ENCODE measurements around the gene CNPY1.

The CNPY1 gene

GRCh38 chr7:155541986-155542675, 4.2 kb downstream of the CNPY1 start:
- no peaks in the 10 kb centered on the region for H3K9me3 ChIP-seq (ENCODE audit: low read length)
- H3K27ac ChIP-seq (ENCODE audit: low read depth, low read length): no peak overlapping the region
- no peaks in the 10 kb centered on the region for H3K36me3 ChIP-seq (ENCODE audit: insufficient read depth, low read length)
- H3K4me3 ChIP-seq (ENCODE audit: low read depth in 1 of 2, low read length in 2 of 2): no peak overlapping the region
- no peak overlapping the region for H3K9ac ChIP-seq (ENCODE audit: low read length)
- H3K27me3 ChIP-seq (ENCODE audit: control insufficient read depth in 1 of 2, insufficient read depth in 2 of 2, low read length in 2 of 2): peaks cover 0 to 3% of the 10 kb centered on the region in 2 donors
- H3K4me1 ChIP-seq (ENCODE audit: insufficient read depth, low read length): no peaks in the 10 kb centered on the region

- Histone ChIP-seq H3K27me3 (ENCODE audit: control insufficient read depth in 1 of 2, insufficient read depth in 2 of 2, low read length in 2 of 2) (peaks cover 0 to 3% of the 10 kb centered on the region in 2 donors), H3K4me1 (ENCODE audit: insufficient read depth, low read length) (no peaks in the 10 kb centered on the region), H3K27ac (ENCODE audit: low read depth, low read length) (no peak overlapping the region), H3K36me3 (ENCODE audit: insufficient read depth, low read length) (no peaks in the 10 kb centered on the region), H3K9me3 (ENCODE audit: low read length) (no peaks in the 10 kb centered on the region), H3K4me3 (ENCODE audit: low read depth in 1 of 2, low read length in 2 of 2) (no peak overlapping the region), H3K9ac (ENCODE audit: low read length) (no peak overlapping the region)
Measured at GRCh38 chr7:155540553-155540952, 5.8 kb downstream of the CNPY1 start.

- H3K4me3 ChIP-seq (ENCODE audit: low read depth in 1 of 2, low read length in 2 of 2): no peak overlapping the region
- no peaks in the 10 kb centered on the region for H3K9me3 ChIP-seq (ENCODE audit: low read length)
- H3K27ac ChIP-seq (ENCODE audit: low read depth, low read length): no peak overlapping the region
- no peak overlapping the region for H3K9ac ChIP-seq (ENCODE audit: low read length)
- peaks cover 10 to 23% of the 10 kb centered on the region in 2 donors for H3K27me3 ChIP-seq (ENCODE audit: control insufficient read depth in 1 of 2, insufficient read depth in 2 of 2, low read length in 2 of 2)
- no peaks in the 10 kb centered on the region for H3K36me3 ChIP-seq (ENCODE audit: insufficient read depth, low read length)
- peaks cover 7% of the 10 kb centered on the region for H3K4me1 ChIP-seq (ENCODE audit: insufficient read depth, low read length)
Measured at GRCh38 chr7:155538293-155538692, 8.1 kb downstream of the CNPY1 start.

- Histone ChIP-seq H3K9ac (ENCODE audit: low read length) (no peak overlapping the region), H3K4me3 (ENCODE audit: low read depth in 1 of 2, low read length in 2 of 2) (no peak overlapping the region), H3K36me3 (ENCODE audit: insufficient read depth, low read length) (no peaks in the 10 kb centered on the region), H3K9me3 (ENCODE audit: low read length) (no peaks in the 10 kb centered on the region), H3K4me1 (ENCODE audit: insufficient read depth, low read length) (peaks cover 12% of the 10 kb centered on the region), H3K27me3 (ENCODE audit: control insufficient read depth in 1 of 2, insufficient read depth in 2 of 2, low read length in 2 of 2) (peaks cover 27 to 37% of the 10 kb centered on the region in 2 donors), H3K27ac (ENCODE audit: low read depth, low read length) (no peak overlapping the region)
Measured at GRCh38 chr7:155536451-155536850, 9.9 kb downstream of the CNPY1 start.

GRCh38 chr7:155534691-155535090, 11.7 kb downstream of the CNPY1 start:
- peaks cover 38 to 54% of the 10 kb centered on the region in 2 donors for H3K27me3 ChIP-seq (ENCODE audit: control insufficient read depth in 1 of 2, insufficient read depth in 2 of 2, low read length in 2 of 2)
- peaks cover 12% of the 10 kb centered on the region for H3K4me1 ChIP-seq (ENCODE audit: insufficient read depth, low read length)
- H3K9ac ChIP-seq (ENCODE audit: low read length): no peak overlapping the region
- no peaks in the 10 kb centered on the region for H3K9me3 ChIP-seq (ENCODE audit: low read length)
- H3K36me3 ChIP-seq (ENCODE audit: insufficient read depth, low read length): no peaks in the 10 kb centered on the region
- no peak overlapping the region for H3K4me3 ChIP-seq (ENCODE audit: low read depth in 1 of 2, low read length in 2 of 2)
- no peak overlapping the region for H3K27ac ChIP-seq (ENCODE audit: low read depth, low read length)

DNA sequence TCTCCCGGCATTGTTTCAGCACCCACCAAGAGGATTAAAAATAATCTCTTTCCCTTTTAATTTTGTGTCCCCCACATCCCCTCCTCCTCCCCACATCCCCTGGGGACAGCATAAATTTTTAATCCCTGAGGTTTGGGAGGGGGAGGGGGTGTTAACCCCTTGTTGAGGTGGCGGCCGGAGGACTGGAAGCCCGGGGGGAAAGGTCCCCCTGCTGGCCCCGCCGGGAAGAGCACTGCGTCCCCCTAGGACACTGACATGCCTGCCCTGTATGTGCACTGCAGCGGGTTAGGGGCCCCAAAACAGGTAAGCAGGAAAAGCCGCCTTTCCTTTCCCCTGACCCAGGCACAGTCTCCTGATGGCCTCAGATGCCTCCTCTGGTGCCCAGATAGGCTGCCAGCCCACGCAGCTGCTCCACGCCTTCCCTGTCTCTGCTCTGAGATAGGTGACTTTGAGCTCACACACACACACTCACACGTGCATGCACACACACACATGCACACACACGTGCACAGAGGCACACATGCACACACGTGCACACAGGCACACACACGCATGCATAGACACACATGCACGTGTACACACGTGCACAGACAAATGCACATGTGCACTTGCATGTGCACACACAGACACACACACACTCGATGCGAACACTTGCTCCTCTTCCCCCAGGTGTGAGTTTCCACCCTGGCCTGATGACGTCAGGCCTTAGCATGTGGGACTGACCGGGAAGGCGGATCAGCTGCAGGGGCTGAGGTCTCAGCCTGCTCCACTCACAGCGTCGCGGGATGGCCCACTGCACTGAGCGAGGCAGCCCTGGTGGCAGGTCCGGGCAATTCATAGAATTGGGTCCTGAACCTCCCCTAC, 12.3 kb downstream of the CNPY1 start:
- H3K4me3 ChIP-seq (ENCODE audit: low read depth in 1 of 2, low read length in 2 of 2): peak overlapping the region in 1 of 2 donors; percentile 30

GRCh38 chr7:155533120-155533826, 13.1 kb downstream of the CNPY1 start:
- no peak overlapping the region for H3K27ac ChIP-seq (ENCODE audit: low read depth, low read length)
- peaks cover 38 to 59% of the 10 kb centered on the region in 2 donors for H3K27me3 ChIP-seq (ENCODE audit: control insufficient read depth in 1 of 2, insufficient read depth in 2 of 2, low read length in 2 of 2)
- H3K4me3 ChIP-seq (ENCODE audit: low read depth in 1 of 2, low read length in 2 of 2): peak overlapping the region; percentile 30 to 44
- H3K9ac ChIP-seq (ENCODE audit: low read length): no peak overlapping the region
- peaks cover 12% of the 10 kb centered on the region for H3K4me1 ChIP-seq (ENCODE audit: insufficient read depth, low read length)
- H3K36me3 ChIP-seq (ENCODE audit: insufficient read depth, low read length): no peaks in the 10 kb centered on the region
- no peaks in the 10 kb centered on the region for H3K9me3 ChIP-seq (ENCODE audit: low read length)

More for the DNA sequence above, 12.3 kb downstream of the CNPY1 start:
- no peaks in the 10 kb centered on the region for H3K36me3 ChIP-seq (ENCODE audit: insufficient read depth, low read length)
- no peak overlapping the region for H3K9ac ChIP-seq (ENCODE audit: low read length)
- H3K27me3 ChIP-seq (ENCODE audit: control insufficient read depth in 1 of 2, insufficient read depth in 2 of 2, low read length in 2 of 2): peaks cover 38 to 58% of the 10 kb centered on the region in 2 donors
- peaks cover 12% of the 10 kb centered on the region for H3K4me1 ChIP-seq (ENCODE audit: insufficient read depth, low read length)
- no peak overlapping the region for H3K27ac ChIP-seq (ENCODE audit: low read depth, low read length)
- no peaks in the 10 kb centered on the region for H3K9me3 ChIP-seq (ENCODE audit: low read length)

GRCh38 chr7:155532792-155533119, 13.6 kb downstream of the CNPY1 start:
- Histone ChIP-seq H3K27ac (ENCODE audit: low read depth, low read length) (no peak overlapping the region), H3K36me3 (ENCODE audit: insufficient read depth, low read length) (no peaks in the 10 kb centered on the region), H3K9me3 (ENCODE audit: low read length) (no peaks in the 10 kb centered on the region), H3K27me3 (ENCODE audit: control insufficient read depth in 1 of 2, insufficient read depth in 2 of 2, low read length in 2 of 2) (peaks cover 38 to 64% of the 10 kb centered on the region in 2 donors), H3K9ac (ENCODE audit: low read length) (no peak overlapping the region), H3K4me3 (ENCODE audit: low read depth in 1 of 2, low read length in 2 of 2) (peak overlapping the region; percentile 30 to 44), H3K4me1 (ENCODE audit: insufficient read depth, low read length) (peaks cover 12% of the 10 kb centered on the region)

DNA sequence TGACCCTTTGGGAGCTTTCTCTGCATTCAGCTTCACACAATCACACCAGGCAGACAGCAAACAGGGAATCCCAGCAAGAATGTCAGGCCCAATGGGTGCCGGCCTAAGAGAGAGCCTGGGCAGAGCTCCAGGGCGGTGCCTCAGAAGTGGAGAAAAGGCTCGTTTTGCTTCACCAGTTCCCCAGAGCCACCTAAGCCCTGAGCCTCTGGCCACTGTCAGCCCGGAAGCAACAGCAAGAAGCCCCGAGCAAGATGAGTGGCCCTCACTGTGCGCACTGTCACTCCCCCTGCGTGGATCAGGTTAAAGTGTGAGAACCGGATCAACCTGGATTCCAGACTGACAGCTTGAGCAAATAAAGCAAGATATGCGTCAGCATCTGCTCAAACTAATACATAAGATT, 14.7 kb downstream of the CNPY1 start:
- no peaks in the 10 kb centered on the region for H3K36me3 ChIP-seq (ENCODE audit: insufficient read depth, low read length)
- H3K4me3 ChIP-seq (ENCODE audit: low read depth in 1 of 2, low read length in 2 of 2): no peak overlapping the region
- peaks cover 12% of the 10 kb centered on the region for H3K4me1 ChIP-seq (ENCODE audit: insufficient read depth, low read length)
- H3K9me3 ChIP-seq (ENCODE audit: low read length): no peaks in the 10 kb centered on the region
- H3K9ac ChIP-seq (ENCODE audit: low read length): no peak overlapping the region
- H3K27ac ChIP-seq (ENCODE audit: low read depth, low read length): no peak overlapping the region
- H3K27me3 ChIP-seq (ENCODE audit: control insufficient read depth in 1 of 2, insufficient read depth in 2 of 2, low read length in 2 of 2): peaks cover 38 to 67% of the 10 kb centered on the region in 2 donors

- Histone ChIP-seq H3K4me1 (ENCODE audit: insufficient read depth, low read length) (peaks cover 12% of the 10 kb centered on the region), H3K4me3 (ENCODE audit: low read depth in 1 of 2, low read length in 2 of 2) (no peak overlapping the region), H3K9me3 (ENCODE audit: low read length) (no peaks in the 10 kb centered on the region), H3K27me3 (ENCODE audit: control insufficient read depth in 1 of 2, insufficient read depth in 2 of 2, low read length in 2 of 2) (peaks cover 38 to 67% of the 10 kb centered on the region in 2 donors), H3K9ac (ENCODE audit: low read length) (no peak overlapping the region), H3K36me3 (ENCODE audit: insufficient read depth, low read length) (no peaks in the 10 kb centered on the region), H3K27ac (ENCODE audit: low read depth, low read length) (no peak overlapping the region)
Measured at GRCh38 chr7:155530601-155531000, 15.8 kb downstream of the CNPY1 start.

DNA sequence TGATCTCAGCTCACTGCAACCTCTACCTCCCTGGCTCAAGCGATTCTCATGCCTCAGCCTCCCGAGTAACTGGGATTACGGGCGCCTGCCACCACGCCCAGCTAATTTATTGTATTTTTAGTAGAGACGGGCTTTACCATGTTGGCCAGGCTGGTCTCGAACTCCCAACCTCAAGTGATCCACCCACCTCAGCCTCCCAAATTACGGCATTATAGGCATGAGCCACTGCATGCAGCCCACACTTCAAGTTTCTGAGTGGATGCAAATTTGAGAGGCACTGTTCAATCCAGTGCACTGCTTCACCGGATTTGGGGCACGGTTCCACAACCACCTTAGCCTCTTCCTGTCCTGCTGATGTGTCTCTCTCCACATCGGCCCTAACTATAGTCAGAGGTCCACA, 16.5 kb downstream of the CNPY1 start:
- Histone ChIP-seq H3K27ac (ENCODE audit: low read depth, low read length) (no peak overlapping the region), H3K27me3 (ENCODE audit: control insufficient read depth in 1 of 2, insufficient read depth in 2 of 2, low read length in 2 of 2) (peaks cover 38 to 63% of the 10 kb centered on the region in 2 donors), H3K9me3 (ENCODE audit: low read length) (no peaks in the 10 kb centered on the region), H3K9ac (ENCODE audit: low read length) (no peak overlapping the region), H3K36me3 (ENCODE audit: insufficient read depth, low read length) (no peaks in the 10 kb centered on the region), H3K4me1 (ENCODE audit: insufficient read depth, low read length) (peaks cover 12% of the 10 kb centered on the region), H3K4me3 (ENCODE audit: low read depth in 1 of 2, low read length in 2 of 2) (no peak overlapping the region)

All from muscle layer of colon (tissue), 2 donors.